Activated B cell treated with CpG ODN at 0.5 μM for 24 hours (primary cell): ENCODE measurements around the gene RCAN2. TPM values are rescaled to one million over a fixed set of nuclear protein-coding genes. Genes with fewer than 3 reads are reported as not detected.

Experiments
- ATAC-seq: fragments of 200-7000 bp; cut with Tn5 transposase; one replicate; pipeline ENCODE4 v1.10.0; 2021; ENCODE audit warnings: low read depth, mild to moderate bottlenecking, moderate library complexity
- CTCF ChIA-PET: fragments of 350-600 bp; sonication (Branson Sonifier 250); formaldehyde crosslinking; loops from one replicate; lab custom pipeline; 2021; ENCODE audit warnings: antibody characterized with exemption; lab: Charles Lee
- POLR2A ChIA-PET: fragments of 350-600 bp; sonication (Branson Sonifier 250); formaldehyde crosslinking; loops from one replicate; lab custom pipeline; 2021; ENCODE audit warnings: antibody characterized with exemption; lab: Charles Lee
- DNase-seq: peaks from one replicate; pipeline ENCODE4 v3.0.0; 2022
- H3K27ac Mint-ChIP-seq: one replicate; pipeline ENCODE4 v1.8.0; 2020; ENCODE audit warnings: mixed read lengths
- H3K27me3 Mint-ChIP-seq: one replicate; pipeline ENCODE4 v1.8.0; 2021; ENCODE audit warnings: mixed read lengths
- H3K36me3 Mint-ChIP-seq: one replicate; pipeline ENCODE4 v1.8.0; 2021; ENCODE audit warnings: low read depth, mixed read lengths
- H3K4me1 Mint-ChIP-seq: one replicate; pipeline ENCODE4 v1.8.0; 2021; ENCODE audit warnings: mixed read lengths
- H3K4me3 Mint-ChIP-seq: one replicate; pipeline ENCODE4 v1.8.0; 2020; ENCODE audit warnings: mild to moderate bottlenecking, mixed read lengths
- H3K9me3 Mint-ChIP-seq: one replicate; pipeline ENCODE4 v1.8.0; 2020; ENCODE audit warnings: mixed read lengths
- CTCF ChIP-seq: fragments of 200-600 bp; IDR thresholded peaks from one replicate; pipeline ENCODE4 v1.8.0; 2022; ENCODE audit warnings: antibody characterized with exemption, mild to moderate bottlenecking
- intact Hi-C: fragments of 100-400 bp; cut with micrococcal nuclease; formaldehyde crosslinking; loops from one replicate; pipeline ENCODE4 v1.15.1; 2024
- total RNA-seq: library from RNA; stranded (reverse); gene quantifications from 2 replicates; pipeline ENCODE4 v1.2.3, GENCODE V29; 2022

Gene RCAN2
- total RNA-seq, 1 donor from 2014 or later = not detected

- ChIA-PET POLR2A (no interaction called here), CTCF (interaction anchor here (10.8 kb wide), 1 partner anchor 195 kb away, joined by 226 read pairs; no protein-coding TSS in a partner anchor)
- Mint-ChIP-seq H3K4me3 (no peak overlapping the region), H3K27ac (no peak overlapping the region), H3K27me3 (no peaks in the 10 kb centered on the region), H3K36me3 (no peaks in the 10 kb centered on the region), H3K9me3 (peaks cover 5% of the 10 kb centered on the region), H3K4me1 (peaks cover 39% of the 10 kb centered on the region)
- no peak for ATAC-seq
- intact Hi-C loops = no loop called here
- DNase-seq = no peak
- TF ChIP-seq CTCF = no peak
Measured at GRCh38 chr6:46215213-46215612, 276.0 kb downstream of the RCAN2 start.

DNA sequence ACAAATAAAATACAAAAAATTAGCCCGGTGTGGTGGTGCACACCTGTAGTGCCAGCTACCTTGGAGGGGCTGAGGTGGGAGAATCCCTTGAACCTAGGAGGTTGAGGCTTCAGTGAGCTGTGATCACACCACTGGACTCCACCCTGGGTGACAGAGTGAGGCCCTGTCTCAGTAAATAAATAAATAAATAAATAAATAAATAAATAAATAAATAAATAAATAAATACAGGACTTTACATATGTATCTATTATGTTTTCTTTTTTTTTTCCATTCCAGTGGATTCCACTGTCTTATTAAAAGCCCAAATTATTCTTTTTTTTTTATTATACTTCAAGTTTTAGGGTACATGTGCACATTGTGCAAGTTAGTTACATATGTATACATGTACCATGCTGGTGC is 279.3 kb downstream of the RCAN2 start:
- peaks cover 6% of the 10 kb centered on the region for H3K4me1 Mint-ChIP-seq
- no peak for DNase-seq
- ChIA-PET CTCF (no interaction called here), POLR2A (no interaction called here)
- H3K9me3 Mint-ChIP-seq = peaks cover 5% of the 10 kb centered on the region
- ATAC-seq = no peak
- no peak overlapping the region for H3K27ac Mint-ChIP-seq
- no peak overlapping the region for H3K4me3 Mint-ChIP-seq
- no peaks in the 10 kb centered on the region for H3K27me3 Mint-ChIP-seq
- TF ChIP-seq CTCF = no peak
- intact Hi-C loops = no loop called here
- H3K36me3 Mint-ChIP-seq = no peaks in the 10 kb centered on the region

GRCh38 chr6:46210294-46210693 is 281.0 kb downstream of the RCAN2 start:
- ChIA-PET CTCF (no interaction called here), POLR2A (no interaction called here)
- H3K27me3 Mint-ChIP-seq = no peaks in the 10 kb centered on the region
- H3K9me3 Mint-ChIP-seq = peaks cover 5% of the 10 kb centered on the region
- H3K4me3 Mint-ChIP-seq = no peak overlapping the region
- no peak overlapping the region for H3K27ac Mint-ChIP-seq
- no peak for ATAC-seq
- no peak for DNase-seq
- H3K36me3 Mint-ChIP-seq = no peaks in the 10 kb centered on the region
- intact Hi-C loops = no loop called here
- H3K4me1 Mint-ChIP-seq = no peaks in the 10 kb centered on the region
- no peak for TF ChIP-seq CTCF

GRCh38 chr6:46208303-46208702 is 282.9 kb downstream of the RCAN2 start:
- intact Hi-C loops = no loop called here
- Mint-ChIP-seq H3K27me3 (no peaks in the 10 kb centered on the region), H3K36me3 (no peaks in the 10 kb centered on the region), H3K4me1 (no peaks in the 10 kb centered on the region), H3K9me3 (peaks cover 5% of the 10 kb centered on the region), H3K27ac (no peak overlapping the region), H3K4me3 (no peak overlapping the region)
- CTCF ChIA-PET = interaction anchor here (0.8 to 1.8 kb wide), 2 partner anchors 13 to 118 kb away, joined by 3 to 4 read pairs; no protein-coding TSS in a partner anchor
- DNase-seq = no peak
- POLR2A ChIA-PET = interaction anchor here (1.0 kb wide), 1 partner anchor 12 kb away, joined by 3 read pairs; no protein-coding TSS in a partner anchor
- no peak for TF ChIP-seq CTCF
- ATAC-seq = no peak

GRCh38 chr6:46207174-46207573 is 284.1 kb downstream of the RCAN2 start:
- Mint-ChIP-seq H3K4me3 (no peak overlapping the region), H3K4me1 (no peaks in the 10 kb centered on the region), H3K27me3 (no peaks in the 10 kb centered on the region), H3K27ac (no peak overlapping the region), H3K9me3 (peaks cover 7% of the 10 kb centered on the region), H3K36me3 (no peaks in the 10 kb centered on the region)
- intact Hi-C loops = no loop called here
- CTCF ChIA-PET = interaction anchor here (1.0 kb wide), 1 partner anchor 117 kb away, joined by 3 read pairs; no protein-coding TSS in a partner anchor
- POLR2A ChIA-PET = interaction anchor here (0.7 kb wide), 1 partner anchor 98 kb away, joined by 5 read pairs; no protein-coding TSS in a partner anchor
- DNase-seq (no peak), ATAC-seq (no peak)
- TF ChIP-seq CTCF = no peak
